NOMO-1 (cell line): Measurements from ENCODE around the gene ARFGAP2.
"Not testable (repeated sequence)": the region's sequence is repeated elsewhere in the genome, so short reads cannot be mapped to it uniquely, and the experiment has no call there.

Experiments used
- DNase-seq, 2 experiments: peaks; one replicate each; lab custom pipeline; 2025; ENCODE audit not compliant: unreplicated experiment in 2 of 2; lab: John Stamatoyannopoulos, UW

Gene ARFGAP2

DNA sequence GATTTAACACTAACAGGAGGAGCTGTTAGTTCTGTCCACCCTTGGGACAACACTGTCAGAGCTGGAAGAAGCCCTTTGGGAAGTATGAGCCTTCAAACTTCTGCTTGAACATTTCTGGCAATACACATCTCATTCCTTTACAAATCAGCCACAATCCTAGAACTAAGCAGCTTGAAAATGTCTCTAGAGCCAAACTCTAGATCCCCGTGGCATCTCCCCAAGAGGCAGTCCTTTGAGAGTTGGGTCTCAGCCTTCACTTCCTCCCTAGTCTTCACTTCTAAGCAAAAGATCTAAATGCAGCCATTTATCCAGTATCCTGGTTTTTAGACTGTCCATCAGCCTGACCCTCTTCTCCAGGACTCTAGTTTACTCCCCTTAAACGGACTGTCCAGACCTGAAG, 26.9 kb downstream of the ARFGAP2 start:
- DNase-seq = no peak

DNA sequence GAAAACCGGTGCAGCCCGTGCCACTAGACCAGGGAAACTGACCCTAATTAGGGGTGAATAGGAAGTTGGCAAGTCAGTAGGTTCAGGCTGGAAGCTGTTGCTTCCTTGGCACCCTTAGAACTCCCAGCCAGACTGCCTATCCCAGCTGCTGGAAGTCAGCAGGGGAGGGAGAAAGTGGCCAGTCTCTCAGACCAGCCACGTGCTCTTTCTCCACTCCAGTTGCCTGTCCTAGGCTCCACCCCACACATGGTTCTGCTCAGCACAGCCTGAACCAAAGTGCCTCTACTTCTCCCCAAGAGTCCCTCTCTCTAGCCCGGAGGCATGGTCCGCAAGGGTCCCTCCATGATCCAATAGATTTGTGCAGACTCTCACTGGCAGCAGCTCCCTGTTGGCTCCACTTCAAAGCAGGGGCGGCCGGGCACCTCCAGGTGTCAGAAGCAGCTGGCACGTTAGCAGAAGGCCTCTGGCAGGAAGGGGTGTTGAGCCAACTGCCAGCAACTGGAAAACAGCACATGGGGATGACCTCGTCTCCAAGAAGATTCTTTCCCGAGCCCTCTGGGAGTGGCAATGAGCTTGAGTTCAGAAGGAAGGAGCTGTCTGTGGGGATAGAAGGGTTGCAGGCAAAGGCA, 27.7 kb downstream of the ARFGAP2 start:
- DNase-seq = no peak

DNA sequence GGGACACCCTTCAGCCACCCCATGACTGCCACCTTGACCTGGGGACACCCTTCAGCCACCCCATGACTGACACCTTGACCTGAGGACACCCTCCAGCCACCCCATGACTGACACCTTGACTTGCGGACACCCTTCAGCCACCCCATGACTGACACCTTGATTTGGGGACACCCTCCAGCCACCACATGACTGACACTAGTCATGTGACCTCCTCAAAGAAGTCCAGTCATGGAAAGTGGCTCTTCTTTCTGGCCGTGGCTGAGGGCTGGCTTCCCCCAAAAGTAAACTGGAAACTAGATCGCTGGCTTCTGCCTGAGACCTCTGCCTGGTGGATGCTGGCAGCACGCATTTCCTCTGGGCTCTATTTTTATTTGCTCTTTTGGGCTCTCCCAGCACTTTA, 28.4 kb downstream of the ARFGAP2 start:
- no peak for DNase-seq

DNA sequence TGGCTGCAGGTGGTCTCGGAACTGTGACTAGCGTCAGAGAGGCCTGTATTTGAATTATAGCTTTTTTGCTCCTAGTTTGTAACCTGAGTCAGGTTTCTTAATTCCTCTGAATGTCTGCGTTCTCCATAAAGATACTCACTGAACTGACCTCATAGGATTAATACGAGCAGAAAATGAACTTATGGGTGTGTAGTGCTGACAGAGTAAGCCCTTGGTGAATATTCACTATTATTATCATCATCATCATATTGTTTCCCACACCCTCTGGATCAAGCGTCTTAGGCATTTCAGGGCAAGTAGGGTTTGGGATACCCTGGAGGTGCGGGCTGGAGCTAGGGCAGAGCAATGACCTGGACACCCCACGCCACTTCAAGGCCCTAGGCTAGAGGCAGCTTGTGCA, 29.0 kb downstream of the ARFGAP2 start:
- DNase-seq = no peak

DNA sequence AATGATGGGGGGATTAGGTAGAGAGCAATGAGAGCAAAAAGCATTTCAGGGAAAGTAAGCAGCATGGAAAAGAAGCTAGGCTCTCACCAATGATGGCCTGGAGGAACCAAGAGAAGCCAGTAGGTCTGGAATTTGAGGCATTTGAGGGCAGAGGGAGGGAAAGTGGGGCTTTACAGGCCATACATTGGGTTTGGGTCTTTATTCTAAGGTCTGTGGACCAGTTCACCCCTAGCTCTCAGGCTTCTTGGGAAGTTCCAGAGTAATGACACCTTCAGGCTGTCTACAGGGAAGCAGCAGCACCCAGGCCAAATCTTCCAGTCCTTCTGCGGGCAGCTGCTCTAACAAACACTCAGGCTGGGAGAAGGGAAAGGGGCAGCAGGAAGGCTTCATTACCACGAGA, 29.4 kb downstream of the ARFGAP2 start:
- DNase-seq = no peak

DNA sequence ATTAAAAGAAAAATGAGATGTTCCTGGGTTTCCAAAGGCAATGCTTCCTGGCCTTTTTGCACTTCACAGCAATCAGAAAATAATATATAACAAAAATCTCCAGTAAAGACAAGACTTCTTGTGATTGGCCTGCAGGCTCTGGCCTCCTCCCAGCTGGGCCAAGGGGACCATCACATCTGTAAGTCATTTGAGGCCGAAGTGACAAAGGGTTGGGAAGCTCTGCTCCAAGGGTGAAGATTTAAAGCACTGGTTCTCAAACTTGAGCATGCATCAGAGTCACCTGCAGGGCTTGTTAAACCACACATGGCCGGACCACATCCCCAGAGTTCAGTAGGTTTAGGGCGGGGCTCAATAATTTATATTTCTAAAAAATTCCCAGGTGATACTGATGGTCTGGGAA, 32.1 kb downstream of the ARFGAP2 start:
- DNase-seq = no peak

DNA sequence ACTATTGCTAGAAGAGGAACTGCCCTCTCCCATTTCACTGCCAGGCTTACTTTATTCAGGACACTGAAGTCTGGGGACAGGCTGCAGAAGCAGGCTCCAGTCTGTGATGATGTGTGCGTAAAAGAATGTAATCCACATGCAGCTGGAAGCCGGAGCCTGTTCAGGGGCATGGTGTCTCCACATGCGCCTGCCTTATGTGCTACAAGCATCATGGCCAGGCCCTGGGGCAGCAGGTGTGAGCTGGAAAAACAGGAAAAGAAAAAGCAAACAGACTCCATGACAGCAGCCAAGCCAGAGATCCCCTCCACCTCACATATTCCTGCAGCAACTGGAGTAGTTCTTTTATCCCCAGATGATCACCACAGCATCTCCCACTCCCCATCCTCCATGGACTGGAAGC, 33.4 kb downstream of the ARFGAP2 start:
- DNase-seq = no peak

DNA sequence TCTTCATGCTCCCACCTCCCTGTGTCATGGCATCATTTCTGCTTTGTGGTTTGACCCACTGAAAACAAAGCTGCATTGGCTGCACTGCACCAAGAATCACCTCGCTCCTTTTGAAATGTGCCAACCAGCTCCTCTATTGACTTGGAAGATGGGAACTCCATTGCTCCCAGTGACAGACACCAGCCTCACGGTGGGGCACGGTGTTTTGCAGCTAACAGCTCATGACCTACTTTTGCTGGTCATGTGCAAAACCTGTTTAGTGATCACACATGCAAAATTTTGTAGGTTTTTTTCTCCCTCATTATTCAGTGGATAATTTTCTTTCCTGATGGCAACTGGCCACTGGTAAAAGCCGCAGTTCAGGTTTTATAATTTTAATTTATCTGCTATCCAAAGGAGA, 36.8 kb downstream of the ARFGAP2 start:
- no peak for DNase-seq

DNA sequence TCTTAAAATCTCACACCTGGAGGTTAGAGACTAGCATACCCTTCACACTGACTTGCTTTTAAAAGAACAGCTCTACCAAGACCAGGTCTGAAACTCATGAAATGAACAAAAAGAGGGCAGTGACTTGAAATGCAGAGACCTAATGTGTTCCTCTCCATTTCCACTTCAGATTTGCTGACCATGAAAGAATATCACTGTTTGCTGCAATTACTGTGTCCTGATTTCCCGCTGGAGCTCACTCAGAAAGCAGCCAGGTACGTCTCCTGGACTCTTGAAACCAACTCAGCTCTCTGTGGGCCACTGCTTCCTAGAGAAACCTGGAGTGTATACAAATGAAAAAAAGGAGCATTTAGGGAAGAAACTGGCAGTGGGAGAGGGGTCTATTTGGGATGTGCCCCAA, 39.2 kb downstream of the ARFGAP2 start:
- no peak for DNase-seq

DNA sequence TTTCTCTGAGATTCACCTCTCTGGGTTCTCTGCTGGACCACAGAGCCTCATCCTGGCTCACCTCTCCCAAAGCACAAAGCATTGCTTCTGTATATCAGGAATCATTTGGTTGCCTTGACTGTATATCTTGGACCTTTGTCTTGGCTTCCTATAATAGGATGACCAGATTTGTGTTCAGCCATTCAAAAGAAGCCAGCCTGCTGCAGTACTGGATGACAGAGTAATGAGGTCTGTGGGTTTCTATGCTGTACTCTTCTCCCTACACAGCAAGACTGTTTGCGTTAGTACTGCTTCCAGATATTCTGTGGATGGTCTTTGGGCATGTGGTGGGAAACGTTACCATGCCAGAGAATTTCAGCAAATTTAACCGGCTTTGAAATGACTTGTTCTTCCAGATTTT, 39.8 kb downstream of the ARFGAP2 start:
- DNase-seq = no peak

DNA sequence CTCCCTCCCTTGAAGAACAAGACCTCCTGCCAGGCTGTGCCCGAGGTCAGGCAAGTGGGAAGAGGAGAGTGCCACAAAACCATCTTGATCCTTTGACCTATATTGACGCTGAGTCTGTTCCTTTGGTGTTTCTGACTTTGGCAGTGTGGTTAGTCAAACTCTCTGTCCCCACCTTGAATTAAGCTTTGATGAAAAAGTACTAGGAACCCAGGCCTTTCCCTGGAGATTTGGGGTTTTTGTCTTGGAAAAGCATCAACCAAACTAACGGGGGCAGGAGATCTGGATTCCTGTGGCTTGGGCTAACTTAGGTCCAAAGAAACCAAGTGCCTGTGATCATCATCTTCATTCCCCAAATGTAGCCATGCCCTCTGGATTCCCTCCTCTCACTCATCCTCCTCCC, 40.4 kb downstream of the ARFGAP2 start:
- DNase-seq = no peak

DNA sequence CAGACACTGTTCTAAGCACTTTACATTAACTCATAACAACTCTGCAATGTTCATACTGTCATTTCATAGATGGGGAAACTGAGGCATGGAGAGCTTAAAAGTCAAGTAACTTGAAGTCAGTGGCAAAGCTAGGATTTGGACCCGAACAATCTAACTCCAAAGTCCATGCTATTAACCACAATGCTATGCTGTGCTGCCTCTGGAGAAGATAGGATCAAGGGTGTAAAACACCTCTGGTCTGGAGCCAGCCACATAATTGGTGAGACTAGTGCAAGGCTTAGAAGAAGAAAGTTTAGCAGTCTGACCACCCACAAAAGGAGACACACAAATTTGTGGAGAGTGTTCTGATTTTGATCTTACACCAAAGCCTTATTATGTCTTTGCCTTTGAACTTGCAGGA, 43.7 kb downstream of the ARFGAP2 start:
- no peak for DNase-seq

DNA sequence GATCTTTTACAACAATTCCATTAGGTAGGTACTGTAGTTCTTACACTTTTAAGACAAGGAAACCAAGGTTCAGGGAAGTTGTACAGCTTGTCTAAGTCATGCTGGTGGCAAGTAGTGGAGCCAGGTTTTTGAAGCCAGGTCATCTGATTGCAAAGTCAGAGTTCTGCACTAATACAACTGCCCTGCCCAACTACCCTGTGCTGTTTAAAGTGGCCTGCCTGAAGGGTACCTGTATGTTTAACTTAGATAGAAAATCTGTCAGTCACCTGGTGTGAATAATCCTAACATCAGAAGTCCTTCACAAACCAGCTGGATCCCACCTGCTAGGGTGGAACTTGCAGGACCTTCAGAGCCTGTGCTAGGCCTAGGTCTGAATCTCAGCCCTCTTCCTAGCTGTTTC, 44.2 kb downstream of the ARFGAP2 start:
- DNase-seq = no peak

DNA sequence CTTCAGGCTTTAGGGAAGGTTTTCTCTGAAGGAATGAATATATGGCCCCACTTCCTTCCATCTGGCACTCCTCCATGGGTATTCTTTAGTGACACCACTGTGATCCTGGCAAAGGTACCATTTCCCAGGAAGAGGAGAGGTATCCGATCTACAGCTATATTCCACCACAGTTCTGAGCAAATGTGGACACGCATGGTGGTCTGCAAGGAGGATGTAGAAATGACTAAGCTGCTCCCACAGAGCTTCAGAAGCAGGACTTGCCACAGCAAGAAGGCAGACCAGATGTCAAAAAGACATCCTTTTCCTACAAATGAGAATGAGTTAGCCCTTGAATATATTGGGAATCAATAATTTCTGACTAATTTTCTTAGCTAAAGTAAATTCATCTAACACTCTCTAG, 45.5 kb downstream of the ARFGAP2 start:
- DNase-seq = no peak

DNA sequence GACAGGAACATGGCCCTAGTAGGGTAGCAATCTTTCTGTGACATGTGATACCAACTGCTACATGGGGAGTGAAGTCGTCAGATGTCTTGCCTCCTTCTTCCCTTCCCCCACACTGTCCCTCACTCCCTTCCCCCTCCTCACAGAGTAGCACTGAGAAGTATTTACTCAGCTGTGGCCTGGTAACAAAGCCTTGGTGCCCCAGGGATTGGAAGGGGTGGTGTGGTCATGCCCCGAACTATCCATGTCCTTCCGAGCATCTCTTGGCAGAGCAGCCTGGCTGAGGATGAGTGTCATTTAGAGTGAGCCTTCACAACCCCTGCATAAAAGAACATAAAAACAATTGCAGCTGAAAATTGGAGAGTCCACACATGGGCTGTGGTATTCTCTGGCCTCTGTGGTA, 46.1 kb downstream of the ARFGAP2 start:
- DNase-seq = no peak

DNA sequence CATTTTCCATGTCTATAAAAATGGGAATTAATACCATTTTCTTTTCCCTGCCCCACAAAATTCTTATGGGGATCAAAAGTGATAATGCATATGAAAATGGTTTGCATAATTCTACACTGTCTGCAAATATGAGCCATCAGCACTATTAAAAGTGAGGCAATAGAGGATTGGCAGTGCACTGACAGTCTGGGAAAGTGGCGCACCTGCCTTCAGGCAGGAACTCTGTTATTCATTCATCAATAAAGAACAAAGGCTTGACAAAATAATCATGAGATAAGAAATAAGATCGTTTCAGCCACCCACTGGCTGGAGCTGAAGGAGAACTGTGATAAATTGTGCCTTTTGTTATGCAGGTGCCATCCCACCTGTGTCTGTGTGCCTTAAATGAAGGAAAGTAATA, 49.5 kb downstream of the ARFGAP2 start:
- no peak for DNase-seq

DNA sequence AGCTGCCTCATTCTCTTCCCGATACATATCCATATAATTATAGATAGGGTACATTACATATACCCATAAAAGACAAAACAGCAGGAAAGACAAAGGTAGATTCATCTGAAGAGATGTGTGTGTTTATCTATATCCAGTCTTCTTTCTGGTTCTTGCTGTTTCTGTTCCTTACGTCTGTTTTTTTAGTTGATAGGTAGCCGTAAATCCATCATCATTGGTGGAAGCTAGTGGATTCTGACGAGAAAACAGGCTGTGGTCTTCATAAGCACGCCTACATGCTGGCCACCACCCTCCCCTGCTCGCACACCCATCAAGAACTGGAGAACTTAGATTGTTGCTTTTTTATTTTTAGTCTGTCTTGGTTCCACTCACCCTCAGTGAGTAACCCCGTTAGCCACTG, 51.6 kb downstream of the ARFGAP2 start:
- DNase-seq = no peak

DNA sequence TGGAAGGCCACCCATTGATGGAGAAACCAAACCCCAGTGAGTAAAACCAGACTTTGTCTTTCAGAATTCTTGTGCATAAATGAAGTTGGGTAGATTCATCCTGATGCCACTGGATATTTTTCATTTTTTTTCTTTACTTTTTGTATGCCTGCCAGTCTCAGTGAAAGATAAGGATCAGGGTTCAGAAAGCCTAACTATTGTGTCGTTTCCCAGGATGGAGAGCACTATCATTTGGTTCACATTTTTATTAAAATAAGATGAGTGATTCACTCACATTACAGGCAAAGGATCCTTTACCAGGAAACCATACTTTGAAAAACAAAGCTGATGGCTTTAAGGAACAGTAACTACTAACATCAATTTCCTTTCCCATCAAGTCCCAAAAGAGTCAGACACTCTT, 52.0 kb downstream of the ARFGAP2 start:
- DNase-seq = no peak

DNA sequence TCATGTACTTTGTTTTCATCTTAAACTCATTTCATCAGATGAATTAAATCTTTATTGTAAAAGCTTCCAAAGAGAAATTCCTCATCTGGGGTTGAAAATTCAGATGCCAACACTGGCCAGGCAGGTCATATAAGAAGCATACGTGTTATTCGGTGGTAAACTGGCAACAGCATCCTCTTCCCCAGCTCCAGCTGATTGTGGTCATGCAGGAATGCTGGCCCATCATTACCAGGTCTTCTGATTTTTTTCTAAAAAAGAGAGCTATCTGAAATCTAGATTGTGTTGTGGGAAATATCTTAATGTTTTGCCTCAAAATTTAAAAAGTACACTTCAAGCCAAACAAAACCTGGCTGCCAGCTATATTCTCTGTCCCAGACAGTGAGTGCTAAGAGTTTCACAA, 53.6 kb downstream of the ARFGAP2 start:
- DNase-seq = no peak

DNA sequence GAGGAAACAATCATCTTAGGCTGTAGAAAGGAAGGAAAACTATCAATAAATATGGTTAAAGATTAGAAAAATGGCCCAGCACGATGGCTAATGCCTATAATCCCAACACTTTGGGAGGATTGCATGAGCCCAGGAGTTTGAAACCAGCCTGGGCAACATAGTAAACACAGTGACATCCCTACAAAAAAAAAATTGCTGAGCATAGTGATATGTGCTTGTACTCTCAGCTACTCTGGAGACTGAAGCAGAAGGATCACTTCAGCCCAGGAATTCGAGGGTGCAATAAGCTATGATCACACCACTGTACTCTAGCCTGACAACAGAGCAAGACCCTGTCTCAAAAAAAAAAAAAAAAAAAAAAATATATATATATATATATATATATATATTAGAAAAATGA, 54.9 kb downstream of the ARFGAP2 start:
- DNase-seq = no peak

DNA sequence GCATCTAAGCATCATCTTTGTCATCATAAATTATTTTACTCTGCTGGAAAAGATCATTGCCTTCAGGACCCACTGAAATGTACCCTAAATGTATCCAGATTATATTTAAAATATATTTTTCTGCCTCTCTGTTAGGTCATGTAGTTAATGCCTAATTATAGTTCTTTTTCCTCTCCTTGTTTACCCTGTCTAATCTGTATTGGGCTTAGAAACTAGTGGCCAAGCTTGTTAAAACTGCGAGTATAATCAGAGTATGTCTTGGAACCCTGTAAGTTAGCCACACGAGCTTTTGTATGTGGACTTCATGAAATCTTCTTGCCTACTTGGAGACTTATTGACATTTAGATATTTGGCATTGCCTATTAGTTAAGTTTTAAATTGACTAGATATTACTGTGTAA, 55.6 kb downstream of the ARFGAP2 start:
- DNase-seq = no peak

DNA sequence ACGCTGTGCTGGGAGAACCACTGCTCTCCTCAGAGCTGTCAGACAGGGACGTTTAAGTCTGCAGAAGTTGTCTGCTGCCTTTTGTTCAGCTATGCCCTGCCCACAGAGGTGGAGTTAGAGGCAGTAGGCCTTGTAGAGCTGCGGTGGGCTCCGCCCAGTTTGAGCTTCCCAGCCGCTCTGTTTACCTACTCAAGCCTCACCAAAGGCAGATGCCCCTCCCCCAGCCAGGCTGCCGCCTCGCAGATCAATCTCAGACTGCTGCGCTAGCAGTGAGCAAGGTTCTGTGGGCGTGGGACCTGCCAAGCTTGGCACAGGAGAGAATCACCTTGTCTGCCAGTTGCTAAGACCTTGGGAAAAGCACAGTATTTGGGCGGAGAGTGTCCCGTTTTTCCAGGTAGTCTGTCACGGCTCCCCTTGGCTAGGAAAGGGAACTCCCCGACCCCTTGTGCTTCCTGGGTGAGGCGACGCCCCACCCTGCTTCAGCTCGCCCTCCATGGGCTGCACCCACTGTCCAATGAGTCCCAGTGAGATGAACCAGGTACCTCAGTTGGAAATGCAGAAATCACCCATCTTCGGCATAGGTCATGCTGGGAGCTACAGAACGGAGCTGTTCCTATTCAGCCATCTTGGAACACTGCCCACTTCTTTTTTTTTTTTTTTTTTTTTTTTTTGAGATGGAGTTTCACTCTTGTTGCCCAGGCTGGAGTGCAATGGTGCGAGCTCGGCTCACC, 57.6 kb downstream of the ARFGAP2 start:
- DNase-seq = not testable (repeated sequence)
